Activated T-cell treated with anti-CD3 and anti-CD28 coated beads, Interleukin-2, amount 50 U/mL, for 1 hour (primary cell): Measurements from ENCODE around the gene TMA7.
A peak's percentile ranks its signal among the peaks of the same experiment; 100 is the strongest.

Source experiments
- DNase-seq: peaks from one replicate; pipeline ENCODE4 v3.0.0-alpha.2; 2020

TMA7 gene

DNA sequence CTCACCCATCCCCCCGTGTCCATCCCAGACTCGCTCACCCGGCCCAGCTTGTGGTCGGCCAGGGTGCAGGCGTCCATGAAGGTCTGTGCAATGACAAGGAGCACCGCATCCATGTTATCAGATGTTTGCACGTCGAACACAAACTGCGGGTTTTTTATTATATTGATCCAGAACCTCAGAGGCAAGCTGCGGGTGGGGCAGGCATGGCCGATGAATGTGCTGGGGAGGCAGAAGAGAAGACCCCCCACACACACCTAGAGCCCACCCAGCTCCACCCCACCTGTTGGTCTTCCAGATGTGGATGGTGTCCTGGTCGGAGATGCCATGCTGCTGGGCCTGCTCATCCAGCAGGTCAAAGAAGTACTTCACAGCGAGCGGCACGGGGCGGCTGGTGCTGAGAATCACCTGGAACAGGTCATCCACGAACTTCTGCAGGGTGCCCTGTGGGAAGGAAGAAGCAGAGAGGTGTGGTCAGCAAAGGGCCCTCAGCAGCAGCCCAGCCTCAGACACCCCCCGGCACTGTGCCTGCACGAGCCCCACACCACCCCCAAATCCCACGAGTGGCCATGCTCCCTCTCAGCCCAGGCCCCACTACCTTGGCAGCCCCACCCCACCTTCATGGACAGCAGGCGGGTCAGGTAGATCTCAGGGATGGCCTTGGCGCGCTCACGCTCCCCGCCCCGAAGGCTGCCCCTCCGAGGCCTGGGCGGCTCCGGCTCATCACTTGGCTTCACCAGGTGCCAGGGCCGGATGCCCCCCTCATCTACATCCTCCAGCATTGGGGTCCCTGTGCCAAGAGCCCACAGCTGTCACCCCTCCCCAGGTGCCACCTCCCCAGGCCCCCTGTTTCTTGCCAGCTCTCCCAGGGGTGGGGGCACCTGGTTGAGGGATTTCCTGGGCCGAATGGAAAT, 30.5 kb upstream of the TMA7 start:
- peak; percentile 15 for DNase-seq

DNA sequence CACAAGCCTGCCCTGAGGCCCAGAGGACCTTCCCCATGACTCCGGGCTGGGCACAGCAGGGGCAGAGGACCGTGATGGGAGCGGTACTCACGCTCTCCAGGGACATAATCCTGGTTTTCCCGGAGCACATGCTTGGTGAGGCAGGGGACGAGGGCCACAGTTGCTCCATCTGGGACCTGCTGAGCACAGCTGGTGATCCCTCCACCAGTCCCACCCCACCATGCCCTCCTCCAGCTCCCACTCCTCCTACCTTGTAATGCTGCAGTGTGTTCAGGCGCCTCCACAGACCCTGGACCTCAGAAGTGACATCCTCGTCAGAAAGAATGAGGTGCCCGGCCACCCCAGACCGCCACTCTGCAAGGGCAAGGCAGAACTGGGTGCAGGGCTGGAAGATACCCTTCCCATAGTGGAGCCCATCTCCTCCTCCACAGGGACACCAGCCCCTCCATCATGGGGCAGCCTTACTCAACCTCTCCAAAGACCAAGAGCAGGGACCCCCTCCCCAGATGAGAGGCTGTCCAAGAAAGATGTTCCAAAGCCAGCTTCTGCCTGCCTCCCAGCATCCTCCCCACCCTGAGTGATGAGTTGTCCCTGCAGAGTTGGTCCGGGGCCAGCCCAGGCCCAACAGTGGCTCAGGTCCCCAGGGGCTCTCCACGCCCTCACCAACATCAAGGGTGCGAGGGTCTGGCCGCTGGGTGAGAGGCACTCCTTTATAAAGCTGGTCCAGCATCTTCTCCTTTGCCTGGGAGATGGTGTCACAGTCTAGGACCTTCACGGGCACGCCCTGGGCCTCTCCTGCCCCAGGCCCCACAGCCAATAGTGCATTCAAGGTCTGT, 29.6 kb upstream of the TMA7 start:
- peak; percentile 15 for DNase-seq

DNA sequence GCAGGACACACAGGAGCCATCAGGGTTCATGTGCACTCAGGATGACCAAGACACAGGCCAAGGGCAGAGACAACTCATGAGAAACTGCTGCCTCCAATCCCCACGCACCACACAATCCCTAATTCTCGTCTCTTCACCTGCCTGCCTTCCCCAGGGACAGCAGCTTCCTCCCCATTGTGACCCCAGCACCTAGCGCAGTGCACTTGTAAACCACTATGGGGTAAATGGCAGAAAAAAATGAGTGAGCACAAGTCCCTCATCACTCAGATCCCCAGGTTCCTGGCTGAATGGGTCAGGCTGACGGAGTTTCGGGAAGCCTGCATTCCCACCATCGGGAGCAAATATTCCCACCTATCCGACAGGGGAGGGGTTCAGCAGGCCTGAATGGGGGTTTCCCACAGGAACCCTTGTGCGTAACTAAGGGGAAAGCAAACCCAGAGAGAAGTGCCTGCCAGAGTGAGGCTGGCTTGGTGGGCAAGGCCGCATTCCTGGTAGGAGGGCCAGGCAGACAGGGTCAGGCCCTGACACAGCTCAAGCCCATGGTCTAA, 28.9 kb upstream of the TMA7 start:
- DNase-seq, result no peak

DNA sequence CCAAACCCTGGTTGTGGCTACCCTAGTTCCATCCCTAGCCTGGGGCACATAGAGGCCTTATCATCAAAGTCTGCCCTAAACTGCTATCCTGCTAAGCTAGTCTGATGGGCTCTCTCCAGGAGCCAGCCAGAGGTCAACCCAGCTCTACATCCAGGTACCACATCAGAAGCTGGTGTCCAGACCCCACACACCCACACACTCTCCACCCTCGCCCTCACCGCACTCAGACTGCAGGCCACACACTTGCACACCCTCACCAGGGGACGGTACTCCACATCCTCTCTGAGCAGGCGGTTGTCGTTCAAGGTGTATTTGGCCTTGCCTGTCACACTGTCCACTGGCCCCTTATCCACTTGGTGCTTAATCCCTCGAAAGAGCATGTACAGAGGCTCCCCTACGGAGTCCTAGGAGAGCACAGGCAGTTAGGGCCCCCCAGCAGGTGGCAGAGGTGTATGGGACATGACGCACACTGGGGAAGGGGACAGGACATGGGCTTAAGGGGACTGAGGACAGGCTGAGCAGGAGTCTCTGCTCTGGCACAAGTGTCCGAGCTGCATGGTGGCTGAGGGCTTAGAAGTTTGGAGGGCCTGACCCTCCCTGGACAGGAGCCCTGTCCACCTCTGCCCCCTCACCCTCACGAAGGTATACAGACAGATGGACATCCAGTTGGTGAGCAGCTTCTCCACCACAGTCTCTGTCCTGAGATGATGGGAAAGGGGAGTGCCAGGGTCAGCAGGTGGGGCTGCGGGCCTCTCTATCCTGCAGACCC, 28.3 kb upstream of the TMA7 start:
- DNase-seq, result no peak

DNA sequence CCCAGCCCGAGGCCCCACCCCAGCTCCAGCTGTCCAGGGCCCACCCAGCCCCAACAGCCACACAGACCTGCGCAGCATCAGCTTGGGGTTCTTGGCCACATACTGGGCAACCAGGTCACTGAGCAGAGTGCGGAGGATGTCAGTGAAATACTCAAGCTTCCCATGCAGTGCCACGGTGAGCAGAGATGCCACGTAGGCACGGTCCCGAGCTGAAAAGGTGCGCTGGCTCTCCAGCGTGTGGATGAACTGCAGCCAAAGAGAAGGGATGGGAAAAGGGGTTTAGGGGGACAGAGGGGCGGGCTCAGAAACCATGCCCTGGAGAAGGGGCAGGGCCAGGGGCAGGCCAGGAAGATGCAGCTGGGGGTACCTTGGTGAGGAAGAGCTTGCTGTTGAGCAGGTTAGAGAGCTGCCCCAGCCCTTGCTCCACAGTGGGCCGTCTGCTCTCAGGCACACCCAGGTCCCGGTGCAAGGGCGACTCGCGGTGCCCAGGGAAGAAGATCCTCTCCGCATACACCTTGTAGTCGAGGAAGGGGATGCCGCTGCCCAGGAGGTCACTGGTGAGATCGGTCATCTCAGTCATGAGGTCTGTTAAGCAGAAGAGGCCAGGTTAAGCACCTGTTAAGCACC, 27.6 kb upstream of the TMA7 start:
- DNase-seq, result no peak

DNA sequence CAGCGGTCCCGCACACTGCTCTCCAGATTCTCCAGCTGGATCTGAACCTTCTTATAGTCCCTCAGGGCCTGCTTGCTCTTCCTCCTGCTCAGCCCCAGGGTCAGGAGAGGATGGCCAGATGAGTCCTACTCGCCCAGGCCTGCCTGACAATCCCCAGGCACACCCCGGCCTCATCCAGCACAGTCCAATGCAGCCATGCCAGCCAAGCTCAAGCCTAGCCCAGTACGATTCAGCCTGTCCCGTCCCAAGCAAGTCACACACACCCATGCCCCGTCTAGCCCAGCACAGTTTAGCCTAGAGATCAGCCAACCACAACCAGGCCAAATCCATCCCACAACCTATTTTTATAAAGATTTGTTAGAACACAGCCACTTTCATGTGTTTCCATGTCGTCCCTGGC, 27.0 kb upstream of the TMA7 start:
- DNase-seq, result no peak

DNA sequence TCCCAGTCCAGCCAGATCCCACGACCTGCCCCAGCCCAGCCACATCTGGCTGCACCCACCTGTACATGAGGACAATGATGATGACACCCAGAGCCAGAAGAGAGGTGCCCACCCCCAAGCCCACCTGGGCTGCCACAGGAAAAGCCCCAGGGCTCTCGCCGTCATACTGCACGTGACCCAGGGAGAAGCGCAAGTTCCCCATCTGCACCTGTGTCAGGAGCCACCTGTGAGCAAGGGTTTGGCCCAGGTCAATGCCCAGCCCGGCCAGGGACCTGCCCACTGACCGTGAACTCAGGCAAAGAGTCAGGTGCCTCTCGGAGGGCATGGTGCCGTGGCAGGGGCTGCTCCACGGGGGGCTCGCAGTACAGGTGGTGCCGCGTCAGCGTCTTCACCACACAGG, 26.4 kb upstream of the TMA7 start:
- DNase-seq, result no peak

DNA sequence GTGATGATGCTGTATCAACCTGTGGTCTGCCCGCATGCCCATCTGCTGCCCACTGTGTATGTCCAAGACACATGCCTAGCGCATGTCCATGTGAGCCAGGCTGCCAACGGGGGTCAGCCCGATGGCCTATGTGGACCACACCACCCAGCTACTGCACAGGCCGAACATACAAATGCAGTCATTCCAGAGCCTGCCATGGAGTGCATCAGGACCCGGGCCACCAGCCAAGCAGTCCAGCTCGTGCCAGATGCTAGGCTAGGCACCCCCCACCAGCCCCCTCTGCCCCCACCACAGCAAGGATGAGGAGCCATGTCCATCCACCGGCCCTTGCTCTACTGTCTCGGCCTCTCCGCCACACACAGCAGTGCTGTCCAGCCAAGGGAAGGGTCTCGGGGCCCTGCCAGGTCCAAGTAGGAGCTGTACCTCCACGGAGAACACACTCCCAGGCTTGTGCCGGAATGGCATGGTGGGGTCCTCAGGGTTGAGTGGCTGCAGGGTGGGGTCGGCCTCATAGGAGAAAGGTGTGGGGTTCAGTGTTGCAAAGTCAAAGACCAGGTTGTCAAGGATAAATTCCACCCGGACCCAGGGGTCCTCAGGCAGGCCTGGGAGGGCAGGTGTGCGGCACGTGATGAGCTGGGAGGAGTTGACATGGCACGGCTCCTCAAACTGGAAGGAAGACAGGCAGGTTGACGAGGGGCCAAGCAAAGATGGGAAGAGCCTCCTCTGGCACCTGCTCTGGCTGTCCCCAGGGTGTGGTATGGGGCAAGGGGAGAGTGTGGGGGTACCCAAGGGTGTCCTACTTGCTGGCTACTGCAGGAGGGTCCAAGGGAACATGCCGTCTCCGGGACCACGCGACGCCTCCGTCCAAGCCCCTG, 25.4 kb upstream of the TMA7 start:
- no peak for DNase-seq

DNA sequence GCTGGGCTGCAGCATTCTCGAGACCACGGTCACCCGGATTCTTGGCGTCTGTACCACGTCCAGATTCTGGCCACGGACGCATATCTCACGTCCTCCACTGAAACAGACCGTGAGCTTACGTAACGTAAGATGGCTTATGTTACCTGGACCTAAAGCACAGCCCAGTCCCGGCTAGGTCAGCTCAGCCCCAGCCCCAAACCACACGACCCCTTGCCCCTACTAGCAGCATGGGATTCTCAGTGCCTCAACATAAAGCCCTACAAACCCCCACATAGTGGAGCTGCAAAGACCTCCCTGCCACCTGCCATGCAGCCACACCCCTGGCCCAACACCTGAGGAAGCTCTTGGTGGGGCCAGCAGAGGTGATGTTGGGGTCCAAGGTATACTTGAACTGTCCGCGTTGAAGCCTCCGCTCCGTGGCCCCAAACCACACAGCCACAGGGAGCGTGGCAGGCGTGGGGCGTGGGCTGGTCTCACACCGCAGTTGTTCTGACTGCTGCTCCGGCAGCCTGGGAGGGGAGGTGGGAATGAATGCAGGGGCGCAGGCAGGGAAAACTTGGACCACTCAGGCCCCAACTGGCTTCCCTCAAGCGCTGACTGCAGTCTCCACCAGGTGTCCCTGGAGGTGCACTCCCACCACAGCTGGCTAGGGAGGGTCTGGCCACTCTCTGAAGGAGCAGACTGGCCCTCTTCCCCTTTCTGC, 24.7 kb upstream of the TMA7 start:
- no peak for DNase-seq

DNA sequence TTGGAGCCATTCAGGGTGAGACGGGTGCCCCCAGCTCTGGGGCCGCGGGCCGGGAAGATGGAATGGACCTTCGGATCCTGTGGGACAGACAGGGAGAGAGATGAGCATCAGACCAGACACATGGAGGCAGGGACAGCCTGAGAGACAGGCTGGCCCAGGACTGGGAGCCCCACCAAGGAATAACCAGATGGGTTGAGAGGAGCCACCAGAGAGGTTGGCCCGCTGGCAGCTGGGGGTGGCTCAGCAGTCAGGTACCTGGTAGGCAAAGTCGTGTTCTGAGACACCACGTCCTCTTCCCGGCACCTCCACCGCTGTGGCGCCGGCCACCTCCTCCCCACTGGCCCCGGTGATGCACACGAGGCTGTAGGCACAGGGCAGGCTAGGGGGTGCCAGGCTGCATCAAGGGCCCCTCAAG, 24.0 kb upstream of the TMA7 start:
- DNase-seq, result no peak

DNA sequence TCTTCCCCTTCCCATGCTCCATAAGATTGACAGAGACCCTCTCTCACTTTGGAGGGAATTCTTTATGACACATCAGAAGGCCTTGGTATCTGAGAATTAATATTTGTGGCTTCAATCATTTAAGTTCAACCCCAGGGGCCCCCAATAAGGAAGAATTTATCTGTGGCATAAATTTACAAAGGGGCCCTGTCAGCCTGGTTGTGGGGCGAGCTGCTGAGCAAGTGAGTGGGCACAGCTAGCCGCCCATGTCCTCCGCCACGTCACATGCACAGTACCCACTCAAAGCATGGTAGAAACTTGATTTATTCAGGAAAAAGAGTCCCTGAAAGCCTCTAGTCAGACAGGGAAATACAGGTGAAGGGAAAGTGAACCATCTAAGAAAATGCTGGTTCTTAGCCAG, 23.5 kb upstream of the TMA7 start:
- no peak for DNase-seq

DNA sequence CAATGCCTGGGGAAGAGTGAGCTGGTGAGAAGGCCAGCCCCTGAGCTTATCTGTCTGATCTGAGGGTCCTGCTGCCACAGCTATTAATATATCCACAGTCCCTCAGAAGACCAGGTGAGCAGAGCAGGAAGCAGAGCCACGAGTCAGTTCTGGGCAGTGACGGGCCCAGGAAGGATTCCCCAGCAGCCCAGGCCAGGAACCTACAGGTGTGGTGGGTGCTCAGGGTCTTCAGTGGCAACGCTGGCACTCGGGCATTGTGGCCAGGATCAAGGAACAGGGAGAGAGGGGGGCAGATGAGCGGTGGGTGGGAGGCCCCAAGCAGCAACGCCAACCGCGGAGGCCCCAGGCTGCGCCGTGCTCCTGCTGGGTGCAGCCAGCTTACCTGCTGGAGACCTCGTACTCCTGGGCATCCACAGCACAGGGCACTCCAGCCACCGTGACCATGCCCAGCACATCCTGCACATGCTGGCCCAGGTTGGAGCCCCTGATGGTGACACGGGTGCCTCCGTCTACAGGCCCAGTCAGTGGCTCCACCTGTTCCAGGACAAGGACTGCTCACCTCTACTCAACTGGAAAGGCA, 22.4 kb upstream of the TMA7 start:
- no peak for DNase-seq

DNA sequence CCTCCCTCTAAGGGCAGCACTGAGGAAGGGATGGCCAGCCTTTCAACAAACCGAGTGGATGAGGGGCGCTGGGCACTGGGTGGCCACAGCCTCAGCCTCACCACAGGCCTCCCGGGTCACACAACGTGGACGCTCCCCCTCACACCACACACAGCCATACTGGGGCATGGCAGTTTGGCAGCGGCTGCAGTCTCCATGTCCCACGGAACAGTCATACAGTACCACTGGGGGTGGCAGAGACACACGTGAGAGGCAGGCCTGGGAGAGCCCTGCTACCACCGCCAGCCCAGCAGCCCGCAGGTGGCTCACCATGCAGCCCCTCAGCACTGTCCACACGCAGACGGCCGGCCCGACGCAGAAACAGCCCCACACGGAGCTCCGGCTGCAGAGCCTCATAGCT, 21.9 kb upstream of the TMA7 start:
- DNase-seq, result no peak

DNA sequence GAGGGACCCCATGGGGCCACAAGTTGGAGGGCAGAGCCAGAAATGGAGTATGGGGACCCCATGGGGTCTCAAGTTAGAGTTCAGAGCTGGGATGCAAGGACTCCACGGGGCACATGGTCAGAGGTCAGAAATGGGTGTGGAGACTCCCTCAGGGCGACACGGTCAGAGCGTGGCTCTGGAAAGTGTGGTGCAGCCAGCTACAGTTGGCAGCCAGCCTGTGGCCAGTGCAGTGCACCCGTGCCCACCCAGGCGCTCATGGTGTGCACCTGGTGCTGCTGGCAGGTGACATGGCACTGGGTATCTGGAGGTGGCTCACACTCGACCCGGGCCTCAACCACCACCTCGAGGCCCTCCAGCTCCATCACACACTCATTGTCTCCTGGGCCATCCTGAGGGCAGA, 21.4 kb upstream of the TMA7 start:
- DNase-seq, result no peak

DNA sequence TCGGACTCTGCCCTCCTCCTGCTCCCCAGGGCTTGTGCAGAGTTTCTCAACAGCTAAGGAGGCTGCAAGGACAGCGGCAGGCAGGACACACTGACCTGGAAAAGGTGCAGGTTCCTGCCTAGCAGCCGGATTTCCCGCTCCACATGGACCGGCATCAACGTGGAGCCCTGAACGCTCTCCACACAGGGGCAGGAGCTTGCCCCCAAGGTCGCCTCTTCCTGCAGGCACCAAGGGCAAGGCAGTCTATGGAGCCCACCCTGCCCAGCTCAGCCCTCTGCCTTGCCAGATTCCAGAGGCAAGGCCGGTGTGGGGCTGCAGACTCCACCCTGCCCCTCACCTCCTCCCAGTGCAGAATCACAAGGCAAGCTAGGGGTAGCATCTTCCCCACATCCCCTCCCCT, 20.9 kb upstream of the TMA7 start:
- DNase-seq, result no peak

DNA sequence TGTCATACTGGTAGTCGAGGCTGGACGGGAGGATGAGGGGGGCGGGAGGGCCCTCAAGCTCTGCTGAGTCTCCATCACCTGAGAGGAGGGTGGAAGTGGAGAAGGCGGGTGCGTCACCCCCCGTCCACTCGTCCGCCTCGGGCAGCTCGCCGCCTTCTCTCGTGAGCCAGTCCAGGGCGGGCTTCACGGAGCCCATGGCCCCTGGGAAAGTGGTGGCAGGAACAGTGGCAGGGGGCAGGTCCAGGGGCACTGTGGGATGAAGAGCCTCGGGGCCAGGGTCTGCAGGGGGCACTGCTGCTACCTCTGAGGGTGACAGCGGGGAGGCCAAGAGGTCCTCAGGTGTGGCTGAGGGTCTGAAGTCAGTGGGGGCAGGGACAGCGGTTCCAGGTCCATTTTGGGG, 20.5 kb upstream of the TMA7 start:
- DNase-seq, result no peak

DNA sequence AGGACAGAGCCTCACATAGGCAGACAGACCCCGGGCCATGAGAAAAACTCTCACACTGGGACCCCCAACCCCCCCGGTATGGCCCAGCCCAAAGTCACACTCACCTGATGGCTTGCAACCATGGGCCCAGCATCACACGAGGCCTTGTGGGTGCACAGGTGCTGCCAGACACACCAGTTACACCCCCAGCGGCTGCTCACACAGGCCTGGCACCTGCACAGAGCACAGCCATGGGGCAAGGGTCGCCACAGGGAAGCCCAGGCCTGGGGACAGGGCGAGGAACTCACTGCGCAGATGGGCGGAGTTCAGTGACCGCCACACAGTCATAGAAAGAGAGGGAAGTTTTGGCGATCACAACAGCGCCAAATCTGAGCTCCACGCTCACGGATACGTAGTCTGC, 19.5 kb upstream of the TMA7 start:
- no peak for DNase-seq

DNA sequence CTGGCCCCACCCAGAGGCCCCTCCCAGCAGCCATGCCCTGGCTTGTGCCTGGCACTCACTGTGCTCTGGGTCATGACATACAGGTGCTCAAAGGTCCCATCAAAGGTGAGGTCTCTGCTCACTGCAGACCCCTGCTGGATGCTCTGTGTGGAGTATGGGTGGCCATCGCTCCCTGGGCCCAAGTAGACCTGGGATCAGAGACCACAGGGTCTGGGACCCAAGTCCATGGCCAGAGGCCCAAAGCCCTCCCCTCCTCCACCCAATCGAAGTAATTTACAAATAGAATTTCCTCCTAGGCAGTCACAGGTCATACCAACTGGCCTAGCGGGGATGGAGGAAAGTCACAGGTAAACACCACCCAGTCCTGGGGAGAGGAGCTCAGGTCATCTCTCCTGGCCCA, 17.8 kb upstream of the TMA7 start:
- no peak for DNase-seq

DNA sequence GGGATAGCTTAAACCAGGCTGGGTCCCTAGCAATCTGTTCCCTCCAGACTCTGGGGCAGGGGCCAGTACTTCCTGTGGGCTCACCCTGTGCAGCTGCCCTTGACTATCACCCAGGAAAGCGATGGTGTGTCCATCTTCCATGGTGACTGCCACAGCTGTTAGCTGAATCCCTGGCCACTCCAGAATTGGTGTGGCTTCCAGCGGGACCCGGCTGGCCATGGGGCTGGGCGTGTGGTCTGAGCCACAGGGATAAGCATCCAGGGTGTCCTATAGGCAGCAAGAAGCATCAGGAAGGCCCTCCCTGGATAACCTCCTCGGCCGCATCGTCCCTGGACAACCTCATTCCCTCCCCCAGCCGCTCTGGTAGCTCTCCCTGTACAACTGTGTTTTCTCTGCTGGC, 17.4 kb upstream of the TMA7 start:
- no peak for DNase-seq

DNA sequence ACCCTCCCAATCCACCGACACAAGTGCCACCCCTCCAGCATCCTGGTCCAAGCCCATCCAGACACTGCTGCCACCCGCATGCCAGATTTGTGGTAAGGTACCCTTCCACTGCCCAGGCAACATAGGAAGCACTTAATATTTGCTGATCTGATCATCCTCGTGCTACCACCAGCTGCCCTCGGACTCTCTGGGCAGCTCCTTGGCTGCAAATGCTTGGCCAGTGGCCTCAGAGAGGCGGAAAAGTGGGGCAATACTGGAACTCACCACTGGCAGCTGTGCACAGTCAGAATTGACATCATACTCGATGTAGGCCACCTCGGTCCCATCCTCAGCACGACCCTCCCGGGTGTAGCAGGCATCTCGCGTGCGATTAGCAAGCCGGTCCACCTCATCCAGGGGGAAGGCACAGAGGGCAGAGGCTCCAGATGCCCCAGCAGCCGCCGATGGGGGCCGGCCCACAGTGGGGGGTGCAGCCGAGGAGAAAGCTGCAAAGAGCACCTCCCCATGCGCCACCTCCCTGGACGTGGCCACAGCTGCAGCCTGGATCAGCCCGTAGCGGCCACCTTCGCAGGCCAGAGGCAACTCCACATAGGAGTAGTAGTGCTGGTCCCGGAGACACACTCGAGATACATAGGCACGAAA, 16.7 kb upstream of the TMA7 start:
- no peak for DNase-seq
